HepG2 (cell line): ENCODE measurements around the gene TENT4B. TPM values are rescaled to one million over a fixed set of nuclear protein-coding genes. Genes with fewer than 3 reads are reported as not detected.

Source experiments
- ARNT2 ChIP-seq: sonication (generic); formaldehyde crosslinking; IDR thresholded peaks from 2 replicates; pipeline ENCODE4 v1.8.0; 2022; ENCODE audit warnings: mild to moderate bottlenecking, low read depth, missing genetic modification reagents, moderate library complexity
- BRD4 ChIP-seq: sonication (generic); formaldehyde crosslinking; IDR thresholded peaks from 2 replicates; pipeline ENCODE4 v1.4.0; 2020; ENCODE audit warnings: missing genetic modification reagents
- CEBPB ChIP-seq: IDR thresholded peaks from 2 replicates; pipeline ENCODE4 v1.6.1; 2011; ENCODE audit warnings: low read depth, low read length, improper control_type of control experiment, borderline replicate concordance
- CHD4 ChIP-seq: fragments of 200-600 bp; sonication (generic); IDR thresholded peaks from 2 replicates; pipeline ENCODE4 v1.7.0; 2017; ENCODE audit warnings: mild to moderate bottlenecking, low read length, borderline replicate concordance
- CREM ChIP-seq, 2 experiments: sonication (generic) in 1 of 2; formaldehyde crosslinking in 1 of 2; IDR thresholded peaks; 2 replicates each; pipeline versions ENCODE4 v1.4.0 to v1.6.1; 2016 to 2020; ENCODE audit warnings: antibody characterized with exemption in 1 of 2, mild to moderate bottlenecking in 1 of 2, missing genetic modification reagents in 1 of 2
- ELF4 ChIP-seq: sonication (generic); formaldehyde crosslinking; IDR thresholded peaks from 2 replicates; pipeline ENCODE4 v1.5.0; 2020; ENCODE audit warnings: missing genetic modification reagents, mild to moderate bottlenecking, moderate library complexity, borderline replicate concordance
- HDAC1 ChIP-seq: sonication (generic); formaldehyde crosslinking; IDR thresholded peaks from 2 replicates; pipeline ENCODE4 v1.5.1; 2020; ENCODE audit warnings: mild to moderate bottlenecking, missing genetic modification reagents
- NFIB ChIP-seq: sonication (generic); formaldehyde crosslinking; IDR thresholded peaks from 2 replicates; pipeline ENCODE4 v1.9.0; 2021; ENCODE audit warnings: missing genetic modification reagents, mild to moderate bottlenecking, borderline replicate concordance
- NFYC ChIP-seq: IDR thresholded peaks from 2 replicates; pipeline ENCODE4 v1.6.1; 2016; ENCODE audit warnings: missing genetic modification reagents, missing compliant biosample characterization
- PAF1 ChIP-seq: IDR thresholded peaks from 2 replicates; pipeline ENCODE4 v1.6.1; 2016; ENCODE audit warnings: missing genetic modification reagents, missing compliant biosample characterization
- PHF8 ChIP-seq: sonication (generic); formaldehyde crosslinking; IDR thresholded peaks from 2 replicates; pipeline ENCODE4 v1.5.0; 2020; ENCODE audit warnings: missing genetic modification reagents
- SALL2 ChIP-seq: sonication (generic); formaldehyde crosslinking; IDR thresholded peaks from 2 replicates; pipeline ENCODE4 v1.8.1; 2023; ENCODE audit warnings: mild to moderate bottlenecking, missing genetic modification reagents, inconsistent platforms
- SETDB1 ChIP-seq: sonication (generic); formaldehyde crosslinking; IDR thresholded peaks from 2 replicates; pipeline ENCODE4 v1.5.1; 2020; ENCODE audit warnings: missing genetic modification reagents, mild to moderate bottlenecking, borderline replicate concordance
- SKI ChIP-seq: fragments of 450-650 bp; IDR thresholded peaks from one replicate; pipeline ENCODE4 v1.6.1; 2018; ENCODE audit warnings: mild to moderate bottlenecking; ENCODE audit not compliant: partially characterized antibody
- SYNCRIP ChIP-seq: fragments of 200-400 bp; formaldehyde crosslinking; IDR thresholded peaks from 2 replicates; pipeline ENCODE4 v1.6.1; 2018; ENCODE audit warnings: mild to moderate bottlenecking, low read depth, low read length; ENCODE audit not compliant: insufficient read depth
- TCF7L2 ChIP-seq: IDR thresholded peaks from 2 replicates; pipeline ENCODE4 v1.6.1; 2011; ENCODE audit warnings: mild to moderate bottlenecking, low read depth, low read length, moderate library complexity
- ZNF12 ChIP-seq: sonication (generic); formaldehyde crosslinking; IDR thresholded peaks from 2 replicates; pipeline ENCODE4 v1.5.0; 2020; ENCODE audit warnings: missing genetic modification reagents
- ZNF460 ChIP-seq: sonication (generic); formaldehyde crosslinking; IDR thresholded peaks from 2 replicates; pipeline ENCODE4 v1.5.1; 2020; ENCODE audit warnings: missing genetic modification reagents, mild to moderate bottlenecking, borderline replicate concordance
- ZNF569 ChIP-seq: sonication (generic); formaldehyde crosslinking; IDR thresholded peaks from 2 replicates; pipeline ENCODE4 v1.5.0; 2020; ENCODE audit warnings: mild to moderate bottlenecking, missing genetic modification reagents, moderate library complexity, borderline replicate concordance
- ZNF607 ChIP-seq: sonication (generic); formaldehyde crosslinking; IDR thresholded peaks from 2 replicates; pipeline ENCODE4 v1.5.1; 2020; ENCODE audit warnings: missing genetic modification reagents, mild to moderate bottlenecking, borderline replicate concordance
- ZNF703 ChIP-seq: sonication (generic); formaldehyde crosslinking; IDR thresholded peaks from 2 replicates; pipeline ENCODE4 v1.5.1; 2020; ENCODE audit warnings: missing genetic modification reagents, mild to moderate bottlenecking, moderate library complexity, borderline replicate concordance
- ZSCAN25 ChIP-seq: sonication (generic); formaldehyde crosslinking; IDR thresholded peaks from 2 replicates; pipeline ENCODE4 v1.8.0; 2022; ENCODE audit warnings: mild to moderate bottlenecking, missing genetic modification reagents
- polyA plus RNA-seq, 8 experiments: library from polyadenylated mRNA; depleted of rRNA in 3 of 8; stranded (reverse) in 7 of 8; unstranded in 1 of 8; fragments of >200 nt; fragmentation: Illumina TruSeq in 4 of 8; extraction: Trizol in 4 of 8; gene quantifications; 2 replicates each; pipeline versions ENCODE4 v1.2.1 to v1.2.3, GENCODE V29; 2011 to 2016; ENCODE audit warnings: low read depth in 4 of 8, missing spikeins in 1 of 8, mixed read lengths in 1 of 8; ENCODE audit not compliant: insufficient read depth in 1 of 8
- total RNA-seq, 5 experiments: library from RNA; depleted of rRNA; stranded (reverse); fragments of >200 nt; fragmentation: Illumina TruSeq; extraction: Trizol; gene quantifications; 2 replicates each; pipeline ENCODE4 v1.2.3, GENCODE V29; 2016; ENCODE audit warnings: low read depth in 1 of 5
- TF ChIP-seq, protein P1 (sequence below): sonication (generic); formaldehyde crosslinking; IDR thresholded peaks from 2 replicates; pipeline ENCODE4 v1.9.0; 2021; ENCODE audit warnings: missing genetic modification reagents, borderline replicate concordance
- TF ChIP-seq, protein P2 (sequence below): sonication (generic); formaldehyde crosslinking; IDR thresholded peaks from 2 replicates; pipeline ENCODE4 v1.4.0; 2020; ENCODE audit warnings: missing genetic modification reagents, borderline replicate concordance

The TENT4B gene
- total and polyA plus RNA-seq, 2 of the 13 experiments (the other 11 are each of a cell fraction or from before 2014, with no cell fraction given): 15.0 to 32.8 TPM

DNA sequence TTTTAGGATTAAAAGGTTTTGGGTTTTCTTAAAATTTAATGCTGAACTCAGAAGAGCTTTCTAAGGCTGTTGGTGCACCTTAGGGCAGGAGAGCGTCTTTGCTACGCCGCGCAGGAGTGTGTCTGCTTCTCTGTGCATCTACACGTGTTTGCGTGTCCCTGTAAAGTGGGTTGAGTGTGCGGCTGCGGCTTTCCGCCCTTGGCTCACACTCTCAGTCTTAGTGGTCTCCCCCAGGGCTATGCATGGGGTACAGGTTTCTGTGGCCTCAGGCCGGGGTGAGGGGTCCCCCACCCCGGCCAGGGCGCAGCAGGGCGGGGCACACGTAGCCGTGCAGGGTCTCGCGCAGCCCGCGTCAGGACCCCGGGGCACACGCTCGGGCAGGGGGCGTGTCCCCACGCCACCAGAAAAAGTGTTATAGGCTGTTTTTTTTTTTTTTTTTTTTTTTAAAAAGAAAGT is 727 bp upstream of the TENT4B start (continued):
- TF ChIP-seq CREM (IDR thresholded peaks at IDR 0.05): no peak
- no peak for TF ChIP-seq CREM (CRISPR knock-in tag; IDR thresholded peaks at IDR 0.05)
- TF ChIP-seq SYNCRIP: no peak
- TF ChIP-seq, protein P1, sequence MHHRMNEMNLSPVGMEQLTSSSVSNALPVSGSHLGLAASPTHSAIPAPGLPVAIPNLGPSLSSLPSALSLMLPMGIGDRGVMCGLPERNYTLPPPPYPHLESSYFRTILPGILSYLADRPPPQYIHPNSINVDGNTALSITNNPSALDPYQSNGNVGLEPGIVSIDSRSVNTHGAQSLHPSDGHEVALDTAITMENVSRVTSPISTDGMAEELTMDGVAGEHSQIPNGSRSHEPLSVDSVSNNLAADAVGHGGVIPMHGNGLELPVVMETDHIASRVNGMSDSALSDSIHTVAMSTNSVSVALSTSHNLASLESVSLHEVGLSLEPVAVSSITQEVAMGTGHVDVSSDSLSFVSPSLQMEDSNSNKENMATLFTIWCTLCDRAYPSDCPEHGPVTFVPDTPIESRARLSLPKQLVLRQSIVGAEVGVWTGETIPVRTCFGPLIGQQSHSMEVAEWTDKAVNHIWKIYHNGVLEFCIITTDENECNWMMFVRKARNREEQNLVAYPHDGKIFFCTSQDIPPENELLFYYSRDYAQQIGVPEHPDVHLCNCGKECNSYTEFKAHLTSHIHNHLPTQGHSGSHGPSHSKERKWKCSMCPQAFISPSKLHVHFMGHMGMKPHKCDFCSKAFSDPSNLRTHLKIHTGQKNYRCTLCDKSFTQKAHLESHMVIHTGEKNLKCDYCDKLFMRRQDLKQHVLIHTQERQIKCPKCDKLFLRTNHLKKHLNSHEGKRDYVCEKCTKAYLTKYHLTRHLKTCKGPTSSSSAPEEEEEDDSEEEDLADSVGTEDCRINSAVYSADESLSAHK: no peak
- no peak for TF ChIP-seq CEBPB
- peak; percentile 37; the same call in 1 of the 2 replicates for TF ChIP-seq SALL2 (CRISPR knock-in tag)
- TF ChIP-seq PHF8 (CRISPR knock-in tag): no peak
- TF ChIP-seq ZNF12 (CRISPR knock-in tag): no peak
- TF ChIP-seq ZNF569 (CRISPR knock-in tag): no peak
- TF ChIP-seq BRD4 (CRISPR knock-in tag): no peak
- no peak for TF ChIP-seq ARNT2 (CRISPR knock-in tag)
- 0 out of 2 replicates have a peak, but pooled peaks have one; percentile 30 for TF ChIP-seq HDAC1 (CRISPR knock-in tag)
- peak; percentile 26; the same call in 1 of the 2 replicates for TF ChIP-seq ZSCAN25 (CRISPR knock-in tag)
- TF ChIP-seq ZNF607: no peak; the same call in none of the 2 replicates
- TF ChIP-seq ZNF703 (CRISPR knock-in tag): no peak
- no peak for TF ChIP-seq SKI
- no peak for TF ChIP-seq NFIB
- no peak for TF ChIP-seq ELF4 (CRISPR knock-in tag)
- no peak for TF ChIP-seq SETDB1 (CRISPR knock-in tag)
- no peak for TF ChIP-seq TCF7L2
- peak; percentile 17; the same call in 1 of the 2 replicates for TF ChIP-seq NFYC (CRISPR knock-in tag)
- TF ChIP-seq PAF1 (CRISPR knock-in tag): no peak
- no peak for TF ChIP-seq ZNF460
- no peak for TF ChIP-seq CHD4
- TF ChIP-seq, protein P2, sequence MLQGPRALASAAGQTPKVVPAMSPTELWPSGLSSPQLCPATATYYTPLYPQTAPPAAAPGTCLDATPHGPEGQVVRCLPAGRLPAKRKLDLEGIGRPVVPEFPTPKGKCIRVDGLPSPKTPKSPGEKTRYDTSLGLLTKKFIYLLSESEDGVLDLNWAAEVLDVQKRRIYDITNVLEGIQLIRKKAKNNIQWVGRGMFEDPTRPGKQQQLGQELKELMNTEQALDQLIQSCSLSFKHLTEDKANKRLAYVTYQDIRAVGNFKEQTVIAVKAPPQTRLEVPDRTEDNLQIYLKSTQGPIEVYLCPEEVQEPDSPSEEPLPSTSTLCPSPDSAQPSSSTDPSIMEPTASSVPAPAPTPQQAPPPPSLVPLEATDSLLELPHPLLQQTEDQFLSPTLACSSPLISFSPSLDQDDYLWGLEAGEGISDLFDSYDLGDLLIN (CRISPR knock-in tag): no peak
